WTC11 (cell line): ENCODE data around the gene ARAP3. TPM values are rescaled to one million over a fixed set of nuclear protein-coding genes. Genes with fewer than 3 reads are reported as not detected.

Experiments
- ATAC-seq: fragments of 200-7000 bp; cut with Tn5 transposase; 2 replicates; pipeline ENCODE4 v1.10.0; 2021; ENCODE audit warnings: mild to moderate bottlenecking, moderate library complexity
- CTCF ChIA-PET: fragments of 300-600 bp; sonication (Branson Sonifier 250); formaldehyde crosslinking; loops from one replicate; lab custom pipeline; 2021; ENCODE audit warnings: antibody characterized with exemption; lab: Charles Lee
- POLR2A ChIA-PET: fragments of 350-600 bp; sonication (Branson Sonifier 250); formaldehyde crosslinking; loops from one replicate; lab custom pipeline; 2021; ENCODE audit warnings: antibody characterized with exemption; lab: Charles Lee
- DNase-seq: peaks from one replicate; pipeline ENCODE4 v3.0.0; 2021; ENCODE audit warnings: low spot score
- H3K27ac Mint-ChIP-seq: 2 replicates; pipeline ENCODE4 v1.8.0; 2021; ENCODE audit warnings: mixed read lengths
- H3K27me3 Mint-ChIP-seq: 2 replicates; pipeline ENCODE4 v1.8.0; 2021; ENCODE audit warnings: low read depth, mild to moderate bottlenecking, moderate library complexity, mixed read lengths
- H3K36me3 Mint-ChIP-seq: 2 replicates; pipeline ENCODE4 v1.8.0; 2021; ENCODE audit warnings: mixed read lengths
- H3K4me1 Mint-ChIP-seq: 2 replicates; pipeline ENCODE4 v1.8.0; 2022; ENCODE audit warnings: mixed read lengths
- H3K4me3 Mint-ChIP-seq: 2 replicates; pipeline ENCODE4 v1.8.0; 2021; ENCODE audit warnings: mild to moderate bottlenecking, moderate library complexity, mixed read lengths
- H3K9me3 Mint-ChIP-seq: 2 replicates; pipeline ENCODE4 v1.8.0; 2021; ENCODE audit warnings: mixed read lengths
- ATF1 ChIP-seq: sonication (generic); formaldehyde crosslinking; IDR thresholded peaks from 2 replicates; pipeline ENCODE4 v1.8.1; 2023; ENCODE audit warnings: mild to moderate bottlenecking, moderate library complexity, missing genetic modification reagents
- CBFB ChIP-seq: sonication (generic); formaldehyde crosslinking; IDR thresholded peaks from 2 replicates; pipeline ENCODE4 v1.8.1; 2022; ENCODE audit warnings: mild to moderate bottlenecking, low read depth, missing genetic modification reagents
- CREM ChIP-seq: sonication (generic); formaldehyde crosslinking; IDR thresholded peaks from 2 replicates; pipeline ENCODE4 v1.8.1; 2022; ENCODE audit warnings: mild to moderate bottlenecking, missing genetic modification reagents, moderate library complexity
- HMGA2 ChIP-seq: fragments of 250-450 bp; sonication (Bioruptor Pico); IDR thresholded peaks from 2 replicates; pipeline ENCODE4 v1.4.0; 2021; ENCODE audit warnings: mild to moderate bottlenecking, moderate library complexity
- JUN ChIP-seq: sonication (generic); formaldehyde crosslinking; IDR thresholded peaks from 2 replicates; pipeline ENCODE4 v1.8.0; 2023; ENCODE audit warnings: mild to moderate bottlenecking, missing genetic modification reagents
- MYBL2 ChIP-seq: sonication (generic); formaldehyde crosslinking; IDR thresholded peaks from 2 replicates; pipeline ENCODE4 v1.8.1; 2023; ENCODE audit warnings: mild to moderate bottlenecking, moderate library complexity, missing genetic modification reagents
- NFYB ChIP-seq: sonication (generic); formaldehyde crosslinking; conservative IDR thresholded peaks from 2 replicates; pipeline ENCODE4 v1.8.0; 2022; ENCODE audit warnings: low read depth, missing genetic modification reagents
- NR3C1 ChIP-seq: sonication (generic); formaldehyde crosslinking; conservative IDR thresholded peaks from 2 replicates; pipeline ENCODE4 v1.8.1; 2023; ENCODE audit warnings: low read depth, mild to moderate bottlenecking, missing genetic modification reagents
- PRRX2 ChIP-seq: fragments of 250-450 bp; sonication (Bioruptor Pico); IDR thresholded peaks from 2 replicates; pipeline ENCODE4 v1.8.0; 2021; ENCODE audit warnings: mild to moderate bottlenecking
- RELA ChIP-seq: sonication (generic); formaldehyde crosslinking; IDR thresholded peaks from 2 replicates; pipeline ENCODE4 v1.8.1; 2022; ENCODE audit warnings: missing genetic modification reagents, mild to moderate bottlenecking, borderline replicate concordance
- SMAD3 ChIP-seq: sonication (generic); formaldehyde crosslinking; IDR thresholded peaks from 2 replicates; pipeline ENCODE4 v1.8.0; 2022; ENCODE audit warnings: missing genetic modification reagents, mild to moderate bottlenecking, borderline replicate concordance
- SMAD4 ChIP-seq: sonication (generic); formaldehyde crosslinking; IDR thresholded peaks from 2 replicates; pipeline ENCODE4 v1.8.0; 2022; ENCODE audit warnings: mild to moderate bottlenecking, missing genetic modification reagents
- TEAD1 ChIP-seq: sonication (generic); formaldehyde crosslinking; IDR thresholded peaks from 2 replicates; pipeline ENCODE4 v1.8.0; 2022; ENCODE audit warnings: mild to moderate bottlenecking, missing genetic modification reagents
- TEAD4 ChIP-seq: sonication (generic); formaldehyde crosslinking; IDR thresholded peaks from 2 replicates; pipeline ENCODE4 v1.8.0; 2022; ENCODE audit warnings: mild to moderate bottlenecking, missing genetic modification reagents
- TP53 ChIP-seq: sonication (generic); formaldehyde crosslinking; IDR thresholded peaks from 2 replicates; pipeline ENCODE4 v1.8.1; 2023; ENCODE audit warnings: mild to moderate bottlenecking, missing genetic modification reagents
- ZNF138 ChIP-seq: sonication (generic); formaldehyde crosslinking; conservative IDR thresholded peaks from 2 replicates; pipeline ENCODE4 v1.8.1; 2022; ENCODE audit warnings: mild to moderate bottlenecking, moderate library complexity, missing genetic modification reagents
- ZNF219 ChIP-seq: sonication (generic); formaldehyde crosslinking; IDR thresholded peaks from 2 replicates; pipeline ENCODE4 v1.8.0; 2023; ENCODE audit warnings: missing genetic modification reagents, mild to moderate bottlenecking, borderline replicate concordance
- ZNF232 ChIP-seq: sonication (generic); formaldehyde crosslinking; IDR thresholded peaks from 2 replicates; pipeline ENCODE4 v1.8.0; 2022; ENCODE audit warnings: mild to moderate bottlenecking, missing genetic modification reagents
- ZNF396 ChIP-seq: fragments of 250-450 bp; sonication (Bioruptor Pico); IDR thresholded peaks from 2 replicates; pipeline ENCODE4 v1.8.0; 2021; ENCODE audit warnings: mild to moderate bottlenecking, moderate library complexity, borderline replicate concordance
- total RNA-seq: library from RNA; stranded (reverse); gene quantifications from 3 replicates; pipeline ENCODE4 v1.2.3, GENCODE V29; 2021
- TF ChIP-seq, protein P1 (sequence below): fragments of 250-450 bp; sonication (Bioruptor Pico); IDR thresholded peaks from 2 replicates; pipeline ENCODE4 v1.9.0; 2021; ENCODE audit warnings: moderate library complexity, mild to moderate bottlenecking, inconsistent platforms, borderline replicate concordance
- TF ChIP-seq, protein P2 (sequence below): sonication (generic); formaldehyde crosslinking; IDR thresholded peaks from 2 replicates; pipeline ENCODE4 v1.8.1; 2023; ENCODE audit warnings: mild to moderate bottlenecking, missing genetic modification reagents, moderate library complexity
- TF ChIP-seq, protein P3 (sequence below): sonication (generic); formaldehyde crosslinking; IDR thresholded peaks from 2 replicates; pipeline ENCODE4 v1.8.1; 2022; ENCODE audit warnings: mild to moderate bottlenecking, missing genetic modification reagents, moderate library complexity, borderline replicate concordance
- TF ChIP-seq, protein P4 (sequence below): sonication (generic); formaldehyde crosslinking; IDR thresholded peaks from 2 replicates; pipeline ENCODE4 v1.8.0; 2023; ENCODE audit warnings: missing genetic modification reagents
- TF ChIP-seq, protein P5 (sequence below): sonication (generic); formaldehyde crosslinking; IDR thresholded peaks from 2 replicates; pipeline ENCODE4 v1.8.0; 2022; ENCODE audit warnings: mild to moderate bottlenecking, missing genetic modification reagents
- TF ChIP-seq, protein P6 (sequence below): fragments of 250-450 bp; sonication (Bioruptor Pico); conservative IDR thresholded peaks from 2 replicates; pipeline ENCODE4 v1.9.0; 2021; ENCODE audit warnings: mild to moderate bottlenecking
- TF ChIP-seq, protein P7 (sequence below): sonication (generic); formaldehyde crosslinking; IDR thresholded peaks from 2 replicates; pipeline ENCODE4 v1.8.0; 2022; ENCODE audit warnings: mild to moderate bottlenecking, missing genetic modification reagents
- TF ChIP-seq, protein P8 (sequence below): fragments of 250-450 bp; sonication (Bioruptor Pico); IDR thresholded peaks from 2 replicates; pipeline ENCODE4 v2.1.2; 2022; ENCODE audit warnings: mild to moderate bottlenecking, moderate library complexity

Gene ARAP3
- total RNA-seq, 1 experiment from 2014 or later: 60.4 TPM

DNA sequence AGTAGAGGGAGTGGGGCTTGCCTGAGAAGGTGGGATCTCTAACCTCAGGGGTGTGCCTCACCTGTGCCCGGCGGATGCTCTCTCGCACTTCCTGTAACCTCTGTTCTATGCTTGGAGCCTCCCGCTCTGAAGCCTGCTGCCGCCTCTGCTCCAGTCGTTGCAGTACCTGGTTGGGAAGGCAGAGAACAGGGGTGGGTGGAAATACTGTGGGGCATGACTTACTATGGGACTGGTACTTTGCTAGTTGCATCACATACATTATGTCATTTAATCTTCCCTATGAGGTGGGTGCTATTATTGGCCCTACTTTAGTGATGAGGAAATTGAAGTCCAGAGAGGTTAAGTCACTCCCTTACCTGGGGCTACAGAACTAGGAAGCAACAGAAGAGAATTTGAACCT is 36.0 kb downstream of the ARAP3 start:
- no peak for ATAC-seq
- H3K4me3 Mint-ChIP-seq: no peak overlapping the region
- CTCF ChIA-PET: interaction anchor here (0.6 to 1.4 kb wide), 2 partner anchors 8 to 51 kb away, joined by 3 to 5 read pairs; partner anchors contain the start of gene RELL2
- H3K9me3 Mint-ChIP-seq: no peaks in the 10 kb centered on the region
- no peak overlapping the region for H3K27ac Mint-ChIP-seq
- H3K4me1 Mint-ChIP-seq: peaks cover 14% of the 10 kb centered on the region
- DNase-seq: no peak
- no peak for TF ChIP-seq JUN (CRISPR knock-in tag)
- no peak for TF ChIP-seq ZNF219 (CRISPR knock-in tag)
- TF ChIP-seq, protein P1, sequence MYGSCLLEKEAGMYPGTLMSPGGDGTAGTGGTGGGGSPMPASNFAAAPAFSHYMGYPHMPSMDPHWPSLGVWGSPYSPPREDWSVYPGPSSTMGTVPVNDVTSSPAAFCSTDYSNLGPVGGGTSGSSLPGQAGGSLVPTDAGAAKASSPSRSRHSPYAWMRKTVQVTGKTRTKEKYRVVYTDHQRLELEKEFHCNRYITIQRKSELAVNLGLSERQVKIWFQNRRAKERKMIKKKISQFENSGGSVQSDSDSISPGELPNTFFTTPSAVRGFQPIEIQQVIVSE (CRISPR knock-in tag): no peak
- TF ChIP-seq CREM (CRISPR knock-in tag): no peak
- no peak for TF ChIP-seq ZNF138 (CRISPR knock-in tag)
- TF ChIP-seq, protein P2, sequence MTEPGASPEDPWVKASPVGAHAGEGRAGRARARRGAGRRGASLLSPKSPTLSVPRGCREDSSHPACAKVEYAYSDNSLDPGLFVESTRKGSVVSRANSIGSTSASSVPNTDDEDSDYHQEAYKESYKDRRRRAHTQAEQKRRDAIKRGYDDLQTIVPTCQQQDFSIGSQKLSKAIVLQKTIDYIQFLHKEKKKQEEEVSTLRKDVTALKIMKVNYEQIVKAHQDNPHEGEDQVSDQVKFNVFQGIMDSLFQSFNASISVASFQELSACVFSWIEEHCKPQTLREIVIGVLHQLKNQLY (CRISPR knock-in tag): no peak
- TF ChIP-seq, protein P3, sequence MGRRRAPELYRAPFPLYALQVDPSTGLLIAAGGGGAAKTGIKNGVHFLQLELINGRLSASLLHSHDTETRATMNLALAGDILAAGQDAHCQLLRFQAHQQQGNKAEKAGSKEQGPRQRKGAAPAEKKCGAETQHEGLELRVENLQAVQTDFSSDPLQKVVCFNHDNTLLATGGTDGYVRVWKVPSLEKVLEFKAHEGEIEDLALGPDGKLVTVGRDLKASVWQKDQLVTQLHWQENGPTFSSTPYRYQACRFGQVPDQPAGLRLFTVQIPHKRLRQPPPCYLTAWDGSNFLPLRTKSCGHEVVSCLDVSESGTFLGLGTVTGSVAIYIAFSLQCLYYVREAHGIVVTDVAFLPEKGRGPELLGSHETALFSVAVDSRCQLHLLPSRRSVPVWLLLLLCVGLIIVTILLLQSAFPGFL (CRISPR knock-in tag): no peak
- TF ChIP-seq NR3C1: no peak
- no peak for TF ChIP-seq SMAD4
- TF ChIP-seq, protein P4, sequence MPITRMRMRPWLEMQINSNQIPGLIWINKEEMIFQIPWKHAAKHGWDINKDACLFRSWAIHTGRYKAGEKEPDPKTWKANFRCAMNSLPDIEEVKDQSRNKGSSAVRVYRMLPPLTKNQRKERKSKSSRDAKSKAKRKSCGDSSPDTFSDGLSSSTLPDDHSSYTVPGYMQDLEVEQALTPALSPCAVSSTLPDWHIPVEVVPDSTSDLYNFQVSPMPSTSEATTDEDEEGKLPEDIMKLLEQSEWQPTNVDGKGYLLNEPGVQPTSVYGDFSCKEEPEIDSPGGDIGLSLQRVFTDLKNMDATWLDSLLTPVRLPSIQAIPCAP (CRISPR knock-in tag): no peak
- no peak for TF ChIP-seq TEAD4 (CRISPR knock-in tag)
- no peak for TF ChIP-seq NFYB
- TF ChIP-seq HMGA2 (CRISPR knock-in tag): no peak
- TF ChIP-seq CBFB (CRISPR knock-in tag): no peak
- no peak for TF ChIP-seq PRRX2 (CRISPR knock-in tag)
- no peak for TF ChIP-seq RELA
- no peak for TF ChIP-seq TEAD1 (CRISPR knock-in tag)
- TF ChIP-seq, protein P5, sequence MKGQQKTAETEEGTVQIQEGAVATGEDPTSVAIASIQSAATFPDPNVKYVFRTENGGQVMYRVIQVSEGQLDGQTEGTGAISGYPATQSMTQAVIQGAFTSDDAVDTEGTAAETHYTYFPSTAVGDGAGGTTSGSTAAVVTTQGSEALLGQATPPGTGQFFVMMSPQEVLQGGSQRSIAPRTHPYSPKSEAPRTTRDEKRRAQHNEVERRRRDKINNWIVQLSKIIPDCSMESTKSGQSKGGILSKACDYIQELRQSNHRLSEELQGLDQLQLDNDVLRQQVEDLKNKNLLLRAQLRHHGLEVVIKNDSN (CRISPR knock-in tag): no peak
- no peak for TF ChIP-seq ATF1 (CRISPR knock-in tag)
- TF ChIP-seq TP53: no peak
- H3K27me3 Mint-ChIP-seq: no peaks in the 10 kb centered on the region
- H3K36me3 Mint-ChIP-seq: peaks cover 29% of the 10 kb centered on the region
- POLR2A ChIA-PET: no interaction called here

DNA sequence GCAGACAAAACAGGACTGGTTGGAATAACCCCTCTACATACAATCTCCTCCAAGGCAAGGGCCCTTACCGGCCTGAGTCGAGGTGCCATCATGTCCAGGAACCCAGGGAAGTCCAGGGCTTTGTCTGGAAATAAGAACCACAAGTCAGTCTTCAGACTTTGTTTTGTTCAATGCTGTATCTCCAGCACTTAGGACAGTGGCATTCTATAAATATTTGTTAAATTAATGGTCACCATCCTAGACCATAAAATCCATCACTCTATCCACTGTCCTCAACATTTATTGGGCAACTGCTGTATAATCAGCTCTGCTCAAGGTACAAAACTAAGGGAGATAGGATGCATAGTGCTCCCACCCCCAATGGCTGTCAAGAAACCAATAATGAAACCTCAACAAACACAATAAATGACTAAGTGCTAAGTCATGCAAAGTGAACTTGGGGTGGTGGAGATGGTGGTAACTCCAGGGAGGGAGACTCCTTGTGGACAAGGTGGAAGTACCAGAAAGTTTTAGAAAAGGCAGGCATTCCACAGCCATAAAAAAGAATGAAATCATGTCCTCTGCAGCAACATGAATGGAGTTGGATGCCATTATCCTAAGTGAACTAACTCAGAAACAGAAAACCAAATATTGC is 40.3 kb downstream of the ARAP3 start:
- Mint-ChIP-seq H3K36me3 (peaks cover 26% of the 10 kb centered on the region), H3K27ac (no peak overlapping the region), H3K4me3 (no peak overlapping the region), H3K27me3 (no peaks in the 10 kb centered on the region), H3K4me1 (peaks cover 12% of the 10 kb centered on the region), H3K9me3 (no peaks in the 10 kb centered on the region)
- ChIA-PET POLR2A (no interaction called here), CTCF (interaction anchor here (2.1 kb wide), 1 partner anchor 23 kb away, joined by 9 read pairs; the partner anchor contains the start of gene DIAPH1)
- ATAC-seq (no peak), DNase-seq (no peak)
- TF ChIP-seq ZNF396 (CRISPR knock-in tag) (no peak), MYBL2 (CRISPR knock-in tag) (no peak), ZNF232 (no peak), PRRX2 (CRISPR knock-in tag) (no peak), TP53 (no peak), SMAD3 (CRISPR knock-in tag) (no peak)
- TF ChIP-seq, protein P6, sequence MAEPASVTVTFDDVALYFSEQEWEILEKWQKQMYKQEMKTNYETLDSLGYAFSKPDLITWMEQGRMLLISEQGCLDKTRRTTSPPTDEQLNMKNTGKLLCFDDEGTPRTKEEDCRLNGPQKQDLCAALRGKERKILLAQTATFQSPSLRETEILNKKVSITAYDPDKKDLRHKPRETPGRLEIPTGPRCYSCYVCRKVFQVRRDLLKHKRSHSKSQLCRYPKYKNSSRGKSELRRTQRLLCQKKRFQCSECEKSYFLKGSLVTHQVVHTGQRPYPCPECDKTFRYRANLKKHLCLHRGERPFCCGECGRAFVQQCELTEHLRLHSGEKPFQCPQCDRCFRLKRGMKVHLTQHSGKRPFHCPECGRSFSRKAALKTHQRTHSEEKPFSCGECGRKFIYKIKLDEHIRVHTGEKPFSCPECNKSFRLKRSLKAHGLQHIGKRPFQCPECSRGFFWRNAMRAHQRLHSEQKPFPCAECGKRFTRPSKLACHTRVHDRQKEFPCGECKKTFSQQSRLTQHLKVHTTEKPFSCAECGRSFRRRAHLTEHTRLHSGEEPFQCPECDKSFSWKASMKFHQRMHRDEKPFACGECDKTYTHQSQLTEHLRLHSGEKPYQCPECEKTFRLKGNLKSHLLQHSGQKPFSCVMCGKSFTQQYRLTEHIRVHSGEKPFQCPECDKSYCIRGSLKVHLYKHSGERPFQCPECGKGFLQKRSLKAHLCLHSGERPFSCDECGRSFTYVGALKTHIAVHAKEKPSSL (CRISPR knock-in tag): no peak
- TF ChIP-seq, protein P7, sequence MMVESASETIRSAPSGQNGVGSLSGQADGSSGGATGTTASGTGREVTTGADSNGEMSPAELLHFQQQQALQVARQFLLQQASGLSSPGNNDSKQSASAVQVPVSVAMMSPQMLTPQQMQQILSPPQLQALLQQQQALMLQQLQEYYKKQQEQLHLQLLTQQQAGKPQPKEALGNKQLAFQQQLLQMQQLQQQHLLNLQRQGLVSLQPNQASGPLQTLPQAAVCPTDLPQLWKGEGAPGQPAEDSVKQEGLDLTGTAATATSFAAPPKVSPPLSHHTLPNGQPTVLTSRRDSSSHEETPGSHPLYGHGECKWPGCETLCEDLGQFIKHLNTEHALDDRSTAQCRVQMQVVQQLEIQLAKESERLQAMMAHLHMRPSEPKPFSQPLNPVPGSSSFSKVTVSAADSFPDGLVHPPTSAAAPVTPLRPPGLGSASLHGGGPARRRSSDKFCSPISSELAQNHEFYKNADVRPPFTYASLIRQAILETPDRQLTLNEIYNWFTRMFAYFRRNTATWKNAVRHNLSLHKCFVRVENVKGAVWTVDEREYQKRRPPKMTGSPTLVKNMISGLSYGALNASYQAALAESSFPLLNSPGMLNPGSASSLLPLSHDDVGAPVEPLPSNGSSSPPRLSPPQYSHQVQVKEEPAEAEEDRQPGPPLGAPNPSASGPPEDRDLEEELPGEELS (CRISPR knock-in tag): no peak
- TF ChIP-seq, protein P8, sequence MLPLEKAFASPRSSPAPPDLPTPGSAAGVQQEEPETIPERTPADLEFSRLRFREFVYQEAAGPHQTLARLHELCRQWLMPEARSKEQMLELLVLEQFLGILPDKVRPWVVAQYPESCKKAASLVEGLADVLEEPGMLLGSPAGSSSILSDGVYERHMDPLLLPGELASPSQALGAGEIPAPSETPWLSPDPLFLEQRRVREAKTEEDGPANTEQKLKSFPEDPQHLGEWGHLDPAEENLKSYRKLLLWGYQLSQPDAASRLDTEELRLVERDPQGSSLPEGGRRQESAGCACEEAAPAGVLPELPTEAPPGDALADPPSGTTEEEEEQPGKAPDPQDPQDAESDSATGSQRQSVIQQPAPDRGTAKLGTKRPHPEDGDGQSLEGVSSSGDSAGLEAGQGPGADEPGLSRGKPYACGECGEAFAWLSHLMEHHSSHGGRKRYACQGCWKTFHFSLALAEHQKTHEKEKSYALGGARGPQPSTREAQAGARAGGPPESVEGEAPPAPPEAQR (CRISPR knock-in tag): no peak
